ENCODE results near the gene KIN.
"Not testable (repeated sequence)": the region's sequence is repeated elsewhere in the genome, so short reads cannot be mapped to it uniquely, and the experiment has no call there.

The KIN gene

GRCh38 chr10:7722927-7723529 is 64.8 kb downstream of the KIN start:
- no peak for DNase-seq (ENCODE audit: low read depth)

GRCh38 chr10:7720478-7720877 is 67.3 kb downstream of the KIN start:
- no peak for DNase-seq (ENCODE audit: low read depth)

- no peak for DNase-seq (ENCODE audit: low read depth)
These were observed 69.1 kb downstream of the KIN start for GRCh38 chr10:7718685-7719084.

GRCh38 chr10:7717767-7718166 is 70.0 kb downstream of the KIN start:
- no peak for DNase-seq (ENCODE audit: low read depth)

- no peak for DNase-seq (ENCODE audit: low read depth)
These were observed 72.3 kb downstream of the KIN start for GRCh38 chr10:7715515-7715914.

GRCh38 chr10:7711075-7711474 is 76.7 kb downstream of the KIN start:
- DNase-seq (ENCODE audit: low read depth), result not testable (repeated sequence)

GRCh38 chr10:7710446-7710845 is 77.3 kb downstream of the KIN start:
- no peak for DNase-seq (ENCODE audit: low read depth)

- no peak for DNase-seq (ENCODE audit: low read depth)
These were observed 79.0 kb downstream of the KIN start for GRCh38 chr10:7708832-7709231.

- no peak for DNase-seq (ENCODE audit: low read depth)
These were observed 79.8 kb downstream of the KIN start for GRCh38 chr10:7707858-7708622.

- DNase-seq (ENCODE audit: low read depth), result no peak
These were observed 80.7 kb downstream of the KIN start for GRCh38 chr10:7707102-7707501.

GRCh38 chr10:7706534-7707073 is 81.2 kb downstream of the KIN start:
- DNase-seq (ENCODE audit: low read depth), result no peak

- no peak for DNase-seq (ENCODE audit: low read depth)
These were observed 82.5 kb downstream of the KIN start for GRCh38 chr10:7705341-7705740.

GRCh38 chr10:7704071-7705016 is 83.4 kb downstream of the KIN start:
- no peak for DNase-seq (ENCODE audit: low read depth)

GRCh38 chr10:7703140-7703539 is 84.7 kb downstream of the KIN start, which contains the start of gene ITIH2:
TSS of gene ITIH2 (plus strand) at chr10:7703316. CDS start at chr10:7703435, 119 bp downstream.
- DNase-seq (ENCODE audit: low read depth), result no peak

GRCh38 chr10:7702288-7702812 is 85.4 kb downstream of the KIN start:
- no peak for DNase-seq (ENCODE audit: low read depth)

- no peak for DNase-seq (ENCODE audit: low read depth)
These were observed 86.5 kb downstream of the KIN start for GRCh38 chr10:7701158-7701742.
